Measurements from ENCODE around the gene CHEK1.
A peak's percentile ranks its signal among the peaks of the same experiment; 100 is the strongest.
"Not testable (repeated sequence)": the region's sequence is repeated elsewhere in the genome, so short reads cannot be mapped to it uniquely, and the experiment has no call there.

Gene CHEK1

GRCh38 chr11:125624756-125625213, at the start of gene CHEK1:
CHEK1 (plus strand) TSS chr11:125625163; CDS start chr11:125626769, 1,606 bp downstream.
- TF ChIP-seq GATA1 (IDR thresholded peaks at IDR 0.05; ENCODE audit: low read depth, low read length) (no peak), POLR2A (IDR thresholded peaks at IDR 0.05; ENCODE audit: low read length) (no peak)
- DNase-seq = no peak

GRCh38 chr11:125577181-125577580, 47.8 kb upstream of the CHEK1 start:
- DNase-seq = not testable (repeated sequence)

GRCh38 chr11:125578783-125579182, 46.2 kb upstream of the CHEK1 start:
- TF ChIP-seq POLR2A (IDR thresholded peaks at IDR 0.05; ENCODE audit: low read length) = no peak
- no peak for TF ChIP-seq GATA1 (IDR thresholded peaks at IDR 0.05; ENCODE audit: low read depth, low read length)
- no peak for DNase-seq

GRCh38 chr11:125579811-125580210, 45.2 kb upstream of the CHEK1 start:
- TF ChIP-seq GATA1 (IDR thresholded peaks at IDR 0.05; ENCODE audit: low read depth, low read length) = no peak
- TF ChIP-seq POLR2A (IDR thresholded peaks at IDR 0.05; ENCODE audit: low read length) = no peak
- DNase-seq = no peak

GRCh38 chr11:125583496-125583895, 41.5 kb upstream of the CHEK1 start:
- no peak for DNase-seq
- no peak for TF ChIP-seq GATA1 (IDR thresholded peaks at IDR 0.05; ENCODE audit: low read depth, low read length)
- TF ChIP-seq POLR2A (IDR thresholded peaks at IDR 0.05; ENCODE audit: low read length) = no peak

- TF ChIP-seq POLR2A (IDR thresholded peaks at IDR 0.05; ENCODE audit: low read length) (no peak), GATA1 (IDR thresholded peaks at IDR 0.05; ENCODE audit: low read depth, low read length) (no peak)
- DNase-seq = peak in 1 of 2 experiments; percentile 8
These were observed 39.5 kb upstream of the CHEK1 start for GRCh38 chr11:125585487-125585886.

- no peak for DNase-seq
- TF ChIP-seq POLR2A (IDR thresholded peaks at IDR 0.05; ENCODE audit: low read length) (no peak), GATA1 (IDR thresholded peaks at IDR 0.05; ENCODE audit: low read depth, low read length) (no peak)
These were observed 38.3 kb upstream of the CHEK1 start for GRCh38 chr11:125586623-125587022.

GRCh38 chr11:125587480-125587879, 37.5 kb upstream of the CHEK1 start:
- TF ChIP-seq GATA1 (IDR thresholded peaks at IDR 0.05; ENCODE audit: low read depth, low read length) (no peak), POLR2A (IDR thresholded peaks at IDR 0.05; ENCODE audit: low read length) (no peak)
- DNase-seq = no peak

GRCh38 chr11:125588505-125588904, 36.5 kb upstream of the CHEK1 start:
- DNase-seq = no peak

GRCh38 chr11:125591649-125592304, 33.2 kb upstream of the CHEK1 start:
- peak in 1 of 2 experiments; percentile 76 for DNase-seq

More at GRCh38 chr11:125588505-125588904, 36.5 kb upstream of the CHEK1 start:
- TF ChIP-seq GATA1 (IDR thresholded peaks at IDR 0.05; ENCODE audit: low read depth, low read length) = no peak
- TF ChIP-seq POLR2A (IDR thresholded peaks at IDR 0.05; ENCODE audit: low read length) = no peak

GRCh38 chr11:125592305-125593113, 32.5 kb upstream of the CHEK1 start, which contains the start of gene STT3A:
STT3A (plus strand) TSS chr11:125592852; CDS start chr11:125595916, 3,064 bp downstream.
- peak; percentile 100 for DNase-seq

More at GRCh38 chr11:125591649-125592304, 33.2 kb upstream of the CHEK1 start:
- no peak for TF ChIP-seq GATA1 (IDR thresholded peaks at IDR 0.05; ENCODE audit: low read depth, low read length)
- no peak for TF ChIP-seq POLR2A (IDR thresholded peaks at IDR 0.05; ENCODE audit: low read length)

GRCh38 chr11:125593114-125593820, 31.7 kb upstream of the CHEK1 start:
- DNase-seq = peak; percentile 83 to 86
- no peak for TF ChIP-seq GATA1 (IDR thresholded peaks at IDR 0.05; ENCODE audit: low read depth, low read length)
- no peak for TF ChIP-seq POLR2A (IDR thresholded peaks at IDR 0.05; ENCODE audit: low read length)

More at GRCh38 chr11:125592305-125593113, 32.5 kb upstream of the CHEK1 start, which contains the start of gene STT3A:
- peak; percentile 94 for TF ChIP-seq POLR2A (IDR thresholded peaks at IDR 0.05; ENCODE audit: low read length)
- no peak for TF ChIP-seq GATA1 (IDR thresholded peaks at IDR 0.05; ENCODE audit: low read depth, low read length)

- TF ChIP-seq POLR2A (IDR thresholded peaks at IDR 0.05; ENCODE audit: low read length) (no peak), GATA1 (IDR thresholded peaks at IDR 0.05; ENCODE audit: low read depth, low read length) (no peak)
- DNase-seq = no peak
These were observed 30.0 kb upstream of the CHEK1 start for GRCh38 chr11:125594958-125595357.

- no peak for DNase-seq
- TF ChIP-seq POLR2A (IDR thresholded peaks at IDR 0.05; ENCODE audit: low read length) (no peak), GATA1 (IDR thresholded peaks at IDR 0.05; ENCODE audit: low read depth, low read length) (no peak)
These were observed 24.3 kb upstream of the CHEK1 start for GRCh38 chr11:125600663-125601062.

Measured in erythroblast (primary cell).